CD14-positive monocyte (primary cell): ENCODE results near the gene ACRBP. TPM values are rescaled to one million over a fixed set of nuclear protein-coding genes. Genes with fewer than 3 reads are reported as not detected.

ENCODE experiments used
- DNase-seq, 3 donors: peaks; one replicate each; pipeline ENCODE4 v3.0.0-alpha.2; 2011 to 2022
- H2AFZ ChIP-seq: 2 replicates; pipeline ENCODE4 v1.6.0; 2012; ENCODE audit warnings: mild to moderate bottlenecking, low read depth, low read length, inconsistent platforms; ENCODE audit not compliant: insufficient read depth, poor library complexity, severe bottlenecking
- H3K27ac ChIP-seq, 2 donors: 1 replicate in 1 of 2; 2 replicates in 1 of 2; pipeline ENCODE4 v1.5.1; 2012 to 2013; ENCODE audit warnings: low read length in 2 of 2, control low read depth in 1 of 2, inconsistent platforms in 1 of 2, low read depth in 1 of 2, mild to moderate bottlenecking in 1 of 2
- H3K27me3 ChIP-seq, 2 donors: one replicate each; pipeline versions ENCODE4 v1.6.0 to v1.6.1; 2011 to 2013; ENCODE audit warnings: low read length in 2 of 2; ENCODE audit not compliant: control insufficient read depth in 2 of 2, insufficient read depth in 2 of 2
- H3K36me3 ChIP-seq, 2 donors: replicated peaks in 1 of 2; 1 replicate in 1 of 2; 2 replicates in 1 of 2; pipeline versions ENCODE4 v1.5.1 to v1.6.1; 2012 to 2013; ENCODE audit warnings: low read length in 2 of 2, control low read depth in 1 of 2, inconsistent platforms in 1 of 2, mild to moderate bottlenecking in 1 of 2; ENCODE audit not compliant: insufficient read depth in 2 of 2, control insufficient read depth in 1 of 2
- H3K4me1 ChIP-seq, 2 donors: 1 replicate in 1 of 2; 2 replicates in 1 of 2; pipeline versions ENCODE4 v1.5.1 to v1.6.1; 2012 to 2013; ENCODE audit warnings: low read length in 2 of 2, control low read depth in 1 of 2, inconsistent platforms in 1 of 2, mild to moderate bottlenecking in 1 of 2, moderate library complexity in 1 of 2; ENCODE audit not compliant: insufficient read depth in 2 of 2, control insufficient read depth in 1 of 2
- H3K4me2 ChIP-seq: replicated peaks from 2 replicates; pipeline ENCODE3; 2012; ENCODE audit warnings: low read length, moderate library complexity, mild to moderate bottlenecking; ENCODE audit not compliant: poor library complexity, severe bottlenecking; ENCODE audit errors: extremely low read depth
- H3K4me3 ChIP-seq, 3 experiments: fragments of 200-600 bp in 1 of 3; sonication (generic) in 1 of 3; replicated peaks in 1 of 3; 1 replicate in 2 of 3; 2 replicates in 1 of 3; pipeline ENCODE4 v1.5.1; 2011 to 2013; ENCODE audit warnings: low read length in 3 of 3, mild to moderate bottlenecking in 3 of 3, control low read depth in 2 of 3, low read depth in 2 of 3, inconsistent platforms in 1 of 3, moderate library complexity in 1 of 3
- H3K79me2 ChIP-seq: 2 replicates; pipeline ENCODE4 v1.6.0; 2012; ENCODE audit warnings: mild to moderate bottlenecking, control low read depth, inconsistent platforms, low read length, moderate library complexity; ENCODE audit not compliant: insufficient read depth
- H3K9ac ChIP-seq: 2 replicates; pipeline ENCODE4 v1.6.0; 2017; ENCODE audit warnings: low read length, mild to moderate bottlenecking; ENCODE audit not compliant: insufficient read depth, poor library complexity, severe bottlenecking
- H3K9me3 ChIP-seq, 2 donors: replicated peaks in 1 of 2; 1 replicate in 1 of 2; 2 replicates in 1 of 2; pipeline versions ENCODE4 v1.5.1 to v1.6.1; 2012 to 2013; ENCODE audit warnings: low read length in 2 of 2, control low read depth in 1 of 2; ENCODE audit not compliant: control insufficient read depth in 1 of 2, insufficient read depth in 1 of 2
- H4K20me1 ChIP-seq: 2 replicates; pipeline ENCODE4 v1.6.0; 2012; ENCODE audit warnings: mild to moderate bottlenecking, low read length, control low read depth, moderate library complexity; ENCODE audit not compliant: insufficient read depth
- H3K27ac Mint-ChIP-seq, 7 donors: one replicate each; pipeline ENCODE4 v1.8.0; 2020; ENCODE audit warnings: mild to moderate bottlenecking in 7 of 7, mixed read lengths in 7 of 7, moderate library complexity in 6 of 7, inconsistent platforms in 2 of 7
- H3K27me3 Mint-ChIP-seq, 3 donors: one replicate each; pipeline ENCODE4 v1.8.0; 2021 to 2022; ENCODE audit warnings: low read depth in 3 of 3, mild to moderate bottlenecking in 3 of 3, mixed read lengths in 3 of 3, moderate library complexity in 3 of 3, inconsistent platforms in 1 of 3
- H3K36me3 Mint-ChIP-seq, 2 donors: one replicate each; pipeline ENCODE4 v1.8.0; 2020; ENCODE audit warnings: mixed read lengths in 2 of 2, inconsistent platforms in 1 of 2, mild to moderate bottlenecking in 1 of 2
- H3K4me1 Mint-ChIP-seq: one replicate; pipeline ENCODE4 v1.8.0; 2020; ENCODE audit warnings: mild to moderate bottlenecking, mixed read lengths
- H3K4me3 Mint-ChIP-seq, 2 donors: one replicate each; pipeline ENCODE4 v1.8.0; 2020; ENCODE audit warnings: mild to moderate bottlenecking in 2 of 2, mixed read lengths in 2 of 2, moderate library complexity in 1 of 2
- H3K9me3 Mint-ChIP-seq, 7 donors: one replicate each; pipeline ENCODE4 v1.8.0; 2020 to 2022; ENCODE audit warnings: mixed read lengths in 7 of 7, mild to moderate bottlenecking in 6 of 7, moderate library complexity in 6 of 7, inconsistent platforms in 2 of 7
- WGBS: methylation state at CpG from one replicate; pipeline ENCODE4 v1.1.5; 2013; ENCODE audit warnings: missing lambda C conversion rate; ENCODE audit not compliant: insufficient coverage; 5-methylcytosine and 5-hydroxymethylcytosine counted together
- intact Hi-C, 2 donors: fragments of 100-400 bp; cut with micrococcal nuclease; formaldehyde crosslinking; loops; one replicate each; pipeline versions ENCODE4 v1.15.0 to v1.15.1; 2023
- polyA plus RNA-seq, 3 donors: library from polyadenylated mRNA; depleted of rRNA in 1 of 3; unstranded in 2 of 3; stranded (reverse) in 1 of 3; fragments of 300-500 nt in 2 of 3; fragments of >200 nt in 1 of 3; fragmentation: Illumina TruSeq in 2 of 3; gene quantifications; 1 replicate in 2 of 3; 2 replicates in 1 of 3; pipeline ENCODE4 v1.2.3, GENCODE V29; 2012 to 2021
- TF ChIP-seq, protein P1 (sequence below): fragments of 200-600 bp; IDR thresholded peaks from one replicate; pipeline ENCODE4 v1.8.0; 2022; ENCODE audit warnings: antibody characterized with exemption, mild to moderate bottlenecking

The ACRBP gene
- polyA plus RNA-seq, 3 donors: 10.2 to 28.3 (median 10.3) TPM

DNA sequence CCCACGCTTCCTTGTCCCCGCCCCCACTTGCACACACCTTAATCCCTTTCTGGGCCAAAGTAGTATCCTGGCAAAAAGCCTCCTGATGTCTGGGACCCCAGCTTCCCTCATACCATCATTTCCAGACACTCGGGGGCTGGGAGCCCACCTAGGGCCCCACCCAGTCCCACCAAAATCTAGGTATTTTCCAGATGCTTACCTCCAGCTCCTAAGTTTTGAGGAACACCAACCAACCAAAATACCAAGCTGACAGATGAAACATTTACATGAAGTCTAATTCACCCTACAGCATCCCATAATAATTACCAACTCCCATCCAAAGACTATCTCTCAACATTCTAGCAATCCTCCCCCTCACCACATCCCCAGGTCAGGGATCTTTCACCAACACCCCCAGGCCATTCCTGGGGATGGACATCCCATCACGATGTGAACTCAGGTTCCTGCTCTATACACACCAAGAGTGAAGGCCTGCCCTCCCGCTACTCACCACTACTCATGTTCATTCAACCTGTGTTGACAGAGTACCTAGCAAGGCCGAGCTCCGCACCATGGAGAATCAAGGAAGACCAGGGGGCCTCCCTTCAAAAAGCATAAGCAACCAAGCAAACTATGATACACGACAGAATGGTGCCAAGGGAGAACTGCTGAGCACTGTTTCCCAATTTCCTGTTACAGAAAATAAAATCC is 38.5 kb downstream of the ACRBP start:
- Histone ChIP-seq H3K79me2 (peaks cover 30% of the 10 kb centered on the region), H3K36me3 (peaks cover 0 to 1% of the 10 kb centered on the region in 2 donors), H3K27ac (peak overlapping the region in 1 of 2 donors; percentile 11), H3K9ac (no peak overlapping the region), H3K27me3 (no peaks in the 10 kb centered on the region), H3K9me3 (peaks cover 0 to 7% of the 10 kb centered on the region in 2 donors), H3K4me3 (no peak overlapping the region), H2AFZ (no peak overlapping the region), H3K4me2 (no peak overlapping the region), H4K20me1 (peaks cover 27% of the 10 kb centered on the region), H3K4me1 (peaks cover 49 to 61% of the 10 kb centered on the region in 2 donors)
- intact Hi-C loops: loop anchor here in 1 of 2 donors (5.0 kb wide), 1 partner anchor 36 kb away; no protein-coding TSS in a partner anchor
- peaks cover 46% of the 10 kb centered on the region for H3K4me1 Mint-ChIP-seq
- no peak overlapping the region for H3K27ac Mint-ChIP-seq
- 54% methylated on average over 5 of the region's 8 CpGs for WGBS
- peaks cover 0 to 3% (median 0%) of the 10 kb centered on the region in 7 donors for H3K9me3 Mint-ChIP-seq
- no peak for DNase-seq
- H3K4me3 Mint-ChIP-seq: no peak overlapping the region
- H3K36me3 Mint-ChIP-seq: peaks cover 17 to 18% of the 10 kb centered on the region in 2 donors
- TF ChIP-seq, protein P1, sequence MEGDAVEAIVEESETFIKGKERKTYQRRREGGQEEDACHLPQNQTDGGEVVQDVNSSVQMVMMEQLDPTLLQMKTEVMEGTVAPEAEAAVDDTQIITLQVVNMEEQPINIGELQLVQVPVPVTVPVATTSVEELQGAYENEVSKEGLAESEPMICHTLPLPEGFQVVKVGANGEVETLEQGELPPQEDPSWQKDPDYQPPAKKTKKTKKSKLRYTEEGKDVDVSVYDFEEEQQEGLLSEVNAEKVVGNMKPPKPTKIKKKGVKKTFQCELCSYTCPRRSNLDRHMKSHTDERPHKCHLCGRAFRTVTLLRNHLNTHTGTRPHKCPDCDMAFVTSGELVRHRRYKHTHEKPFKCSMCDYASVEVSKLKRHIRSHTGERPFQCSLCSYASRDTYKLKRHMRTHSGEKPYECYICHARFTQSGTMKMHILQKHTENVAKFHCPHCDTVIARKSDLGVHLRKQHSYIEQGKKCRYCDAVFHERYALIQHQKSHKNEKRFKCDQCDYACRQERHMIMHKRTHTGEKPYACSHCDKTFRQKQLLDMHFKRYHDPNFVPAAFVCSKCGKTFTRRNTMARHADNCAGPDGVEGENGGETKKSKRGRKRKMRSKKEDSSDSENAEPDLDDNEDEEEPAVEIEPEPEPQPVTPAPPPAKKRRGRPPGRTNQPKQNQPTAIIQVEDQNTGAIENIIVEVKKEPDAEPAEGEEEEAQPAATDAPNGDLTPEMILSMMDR: no peak
- peaks cover 0 to 2% (median 0%) of the 10 kb centered on the region in 3 donors for H3K27me3 Mint-ChIP-seq

DNA sequence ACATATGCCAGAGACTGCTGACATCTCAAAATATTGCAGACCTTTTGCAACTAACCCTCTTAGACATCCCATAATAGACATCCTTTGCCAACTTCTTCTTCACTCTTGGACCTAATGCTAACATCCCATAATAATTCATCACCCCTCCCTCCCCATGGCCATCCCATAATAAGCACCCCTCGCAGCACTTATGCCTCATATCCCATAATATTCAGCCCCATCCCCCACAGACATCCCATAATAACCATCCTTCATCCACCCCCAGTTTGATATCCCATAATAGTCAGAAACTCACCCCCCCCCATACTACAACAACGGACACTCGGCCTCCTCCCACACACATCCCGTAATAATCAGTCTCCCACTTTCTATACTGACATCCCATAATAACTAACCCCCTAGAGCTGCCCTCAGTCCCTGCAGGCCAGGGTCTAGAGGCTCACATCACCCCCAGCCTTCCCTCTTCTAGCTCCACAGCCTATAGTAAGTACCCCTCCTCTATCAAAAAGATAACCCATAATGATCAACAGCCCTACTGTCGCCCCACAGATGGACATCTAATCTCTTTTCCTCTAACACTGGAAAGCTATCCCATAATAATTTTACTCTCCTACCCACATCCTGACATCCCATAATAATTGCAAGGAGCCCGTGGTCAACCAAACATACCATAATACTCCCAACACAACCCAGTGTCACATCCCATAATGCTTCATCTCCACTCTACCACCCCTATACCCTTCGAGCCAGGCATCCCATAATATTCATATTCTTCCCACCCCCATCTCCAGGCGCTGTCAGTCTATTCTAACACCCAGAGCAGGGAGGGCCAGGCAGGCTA is 39.3 kb downstream of the ACRBP start:
- Mint-ChIP-seq H3K36me3 (peaks cover 21 to 22% of the 10 kb centered on the region in 2 donors), H3K4me1 (peaks cover 47% of the 10 kb centered on the region), H3K27me3 (peaks cover 0 to 2% (median 0%) of the 10 kb centered on the region in 3 donors), H3K4me3 (no peak overlapping the region), H3K27ac (no peak overlapping the region), H3K9me3 (peaks cover 0 to 3% (median 0%) of the 10 kb centered on the region in 7 donors)
- peak overlapping the region; percentile 95 for H3K4me2 ChIP-seq
- 5% methylated on average over 8 of the region's 8 CpGs for WGBS
- H3K9ac ChIP-seq: no peak overlapping the region
- peaks cover 2 to 6% of the 10 kb centered on the region in 2 donors for H3K36me3 ChIP-seq
- TF ChIP-seq, protein P1: no peak
- H3K27me3 ChIP-seq: no peaks in the 10 kb centered on the region
- peaks cover 0 to 7% of the 10 kb centered on the region in 2 donors for H3K9me3 ChIP-seq
- peak in 1 of 3 donors; percentile 55 for DNase-seq
- H3K4me3 ChIP-seq: peak overlapping the region in 1 of 3 experiments; percentile 94
- H4K20me1 ChIP-seq: peaks cover 35% of the 10 kb centered on the region
- peak overlapping the region; percentile 37 to 77 for H3K27ac ChIP-seq
- peaks cover 50 to 61% of the 10 kb centered on the region in 2 donors for H3K4me1 ChIP-seq
- intact Hi-C loops: loop anchor here in 1 of 2 donors (5.0 kb wide), 1 partner anchor 36 kb away; no protein-coding TSS in a partner anchor
- H3K79me2 ChIP-seq: peaks cover 37% of the 10 kb centered on the region
- no peak overlapping the region for H2AFZ ChIP-seq
